Effector CD4-positive, alpha-beta T cell (primary cell): ENCODE data around the gene TMBIM4.

ENCODE experiments used
- DNase-seq: peaks from one replicate; pipeline ENCODE4 v3.0.0-alpha.2; 2020

The TMBIM4 gene

DNA sequence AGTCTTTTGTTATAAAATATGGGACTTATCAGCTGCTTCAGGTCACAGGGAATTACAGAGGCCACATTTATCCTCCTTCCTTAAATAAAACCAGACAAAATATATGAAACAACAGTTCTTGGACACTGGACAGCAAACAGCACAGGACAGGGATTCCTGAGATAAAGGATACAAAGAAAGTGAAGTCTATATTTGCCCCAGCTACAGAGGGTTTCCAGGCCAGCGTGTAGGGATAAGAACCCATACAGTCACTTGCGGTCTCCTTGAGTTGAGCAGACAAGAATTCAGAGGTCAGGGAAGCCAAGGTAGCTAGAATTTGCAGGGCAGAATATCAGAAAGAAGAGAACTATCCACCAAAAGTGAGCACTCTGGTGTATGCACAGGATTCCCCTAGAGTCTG is 30.5 kb downstream of the TMBIM4 start:
- DNase-seq = no peak

DNA sequence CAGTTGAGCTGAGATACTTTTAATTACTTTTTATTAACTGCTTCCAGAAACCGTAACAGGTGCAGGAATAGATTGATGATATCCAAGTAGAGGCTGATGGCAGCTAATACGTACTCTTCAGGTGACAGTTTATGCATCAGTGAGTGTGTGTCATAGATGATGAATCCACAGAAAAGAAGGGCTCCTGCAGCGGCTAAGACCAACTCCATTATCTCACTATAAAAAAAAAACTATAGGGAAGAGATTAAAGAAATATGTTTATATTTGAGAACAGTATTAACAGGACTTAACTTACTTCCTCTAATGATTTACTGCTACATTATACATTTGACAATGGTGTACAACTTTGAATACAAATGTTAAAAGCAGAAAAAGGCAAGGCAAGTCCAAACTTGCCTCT is 31.9 kb downstream of the TMBIM4 start:
- DNase-seq = no peak

DNA sequence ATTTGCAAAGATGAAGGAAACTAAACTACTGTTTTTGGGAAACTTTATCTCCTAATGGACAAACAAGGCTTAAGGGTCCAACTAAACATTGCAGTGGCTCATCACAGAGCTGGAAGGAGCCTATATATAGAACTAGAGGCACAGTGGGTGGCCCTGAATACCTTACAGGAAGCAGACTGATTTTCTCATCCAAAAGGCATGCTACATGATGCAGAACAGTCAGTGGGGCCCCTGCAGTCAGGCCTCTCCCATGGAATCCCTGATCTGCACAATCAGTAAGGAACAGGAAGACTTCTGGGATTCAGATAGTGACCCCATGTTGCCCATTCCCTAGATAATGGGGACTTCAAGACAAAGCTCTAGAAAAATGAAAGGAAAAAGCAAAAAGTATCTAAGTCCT is 37.4 kb downstream of the TMBIM4 start:
- no peak for DNase-seq

DNA sequence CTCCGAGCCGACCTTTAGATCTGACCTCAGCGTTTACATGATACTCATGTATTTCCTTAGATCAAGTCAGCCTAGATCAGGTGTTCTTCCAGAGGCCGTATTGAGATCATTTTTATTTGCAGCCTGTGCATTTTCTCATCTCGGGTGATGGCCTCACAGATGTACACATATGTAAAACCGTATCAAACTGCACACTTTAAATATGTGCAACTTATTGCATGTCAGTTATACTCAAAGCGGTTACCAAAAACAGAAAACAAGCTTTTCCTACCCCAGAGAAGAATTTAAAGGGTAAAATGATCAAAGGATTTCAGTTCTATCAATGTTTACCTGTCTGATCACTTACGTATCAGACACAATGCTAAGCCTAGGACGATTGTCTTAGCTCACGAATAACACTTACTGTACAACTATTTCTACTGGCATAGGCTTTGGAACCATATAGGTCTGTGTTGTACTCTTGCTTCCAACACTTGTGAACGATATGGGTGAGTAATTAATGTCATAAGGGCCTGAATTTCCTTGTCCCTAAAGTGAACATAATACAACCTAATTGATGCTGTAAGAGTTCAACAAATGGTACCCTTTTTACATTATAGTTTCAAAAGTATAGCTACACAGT is 38.6 kb downstream of the TMBIM4 start:
- DNase-seq = no peak

DNA sequence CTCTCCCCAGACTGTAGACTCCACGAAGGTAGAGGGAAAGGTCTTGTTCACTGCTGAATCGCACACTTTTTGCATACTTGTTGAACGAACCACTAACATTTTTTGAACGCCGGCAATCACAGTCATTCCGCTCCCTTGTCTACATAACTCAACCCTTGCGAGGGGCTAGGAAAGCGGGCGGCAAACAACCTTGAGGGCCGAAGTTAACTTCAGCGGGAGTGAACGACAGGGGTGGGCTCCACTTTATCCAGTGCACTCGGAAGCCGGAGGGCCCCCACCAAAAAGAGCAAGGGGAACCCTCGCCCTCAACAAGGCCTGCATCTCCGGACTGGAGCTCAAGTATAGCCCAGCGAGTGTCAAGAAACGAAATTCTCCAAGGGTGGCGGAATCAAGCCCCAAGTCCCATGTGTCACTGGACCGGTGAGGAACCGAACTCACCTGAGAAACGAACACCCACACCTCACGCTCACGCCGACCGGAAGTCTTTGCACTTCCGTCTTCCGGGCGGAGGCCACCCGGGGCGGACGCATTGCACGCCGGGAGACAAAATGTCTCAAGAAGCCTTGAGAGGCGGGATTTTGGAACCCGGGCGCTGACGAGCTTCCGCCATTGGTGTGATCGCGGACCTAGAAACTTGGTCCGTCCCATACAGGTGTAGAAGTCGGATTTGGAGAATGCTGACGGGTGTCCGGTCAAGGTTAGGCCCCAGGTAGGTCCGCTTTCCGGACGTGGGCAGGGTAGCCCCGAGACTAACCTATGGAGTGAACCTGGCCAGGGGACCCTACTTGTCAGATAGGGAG is 39.3 kb downstream of the TMBIM4 start, which contains the start of gene LLPH:
Gene LLPH (minus strand): TSS at position 484 of the 800 bp plus-strand sequence. CDS start 1,644 bp downstream, outside the sequence.
- DNase-seq = peak; percentile 83

DNA sequence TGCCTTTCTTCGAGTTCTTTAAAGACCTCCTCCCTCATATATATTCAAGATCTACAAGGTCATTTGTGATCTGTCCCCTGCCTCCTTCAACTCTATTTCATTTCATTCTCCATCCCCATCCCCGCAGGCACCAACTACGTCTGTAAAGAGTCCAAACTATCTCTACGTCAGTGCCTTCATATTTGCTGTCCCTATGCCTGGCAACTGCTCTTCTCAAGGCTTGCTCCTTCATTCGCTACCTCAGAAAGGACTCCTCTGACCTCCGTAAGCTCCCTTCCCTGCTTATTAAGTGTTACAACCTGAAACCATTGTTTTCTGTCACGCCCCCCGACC is 39.9 kb downstream of the TMBIM4 start:
- no peak for DNase-seq

DNA sequence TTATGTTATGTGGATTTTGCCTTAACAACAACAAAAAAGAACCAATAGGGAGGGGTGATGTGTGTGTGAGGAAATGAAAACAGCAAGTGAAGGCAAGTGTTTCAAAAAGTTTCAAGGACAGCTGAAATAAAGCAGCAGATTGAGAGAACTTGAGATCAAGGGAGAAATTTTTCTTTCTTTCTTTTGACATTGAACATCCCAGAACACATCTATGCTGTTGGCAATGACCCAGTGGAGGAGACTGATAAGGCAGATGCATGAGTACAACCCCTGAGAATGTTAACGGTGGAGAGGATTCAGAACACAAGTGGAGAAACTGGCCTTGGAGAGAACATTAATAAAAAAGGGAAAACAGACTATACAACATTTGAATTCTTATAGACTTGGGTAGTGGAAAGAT is 42.1 kb downstream of the TMBIM4 start:
- DNase-seq = no peak

DNA sequence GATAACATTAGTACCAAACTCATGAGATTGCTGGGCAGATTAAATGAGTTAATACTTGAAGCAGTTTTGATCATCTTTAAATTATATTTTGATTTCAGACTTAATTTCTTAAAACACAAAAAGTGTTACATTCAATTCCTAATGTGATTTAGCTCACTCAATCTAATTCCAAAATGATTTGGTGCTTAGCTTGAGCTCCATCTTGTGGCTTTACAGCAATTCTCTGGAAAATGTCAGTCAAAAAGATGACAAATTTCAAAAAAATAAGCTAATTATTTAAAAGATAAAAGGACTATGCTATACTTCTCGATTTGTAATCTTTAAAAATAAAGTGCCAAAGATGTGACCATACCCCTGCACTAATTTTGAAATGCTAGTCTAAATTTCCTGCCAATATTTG is 49.3 kb downstream of the TMBIM4 start:
- no peak for DNase-seq

DNA sequence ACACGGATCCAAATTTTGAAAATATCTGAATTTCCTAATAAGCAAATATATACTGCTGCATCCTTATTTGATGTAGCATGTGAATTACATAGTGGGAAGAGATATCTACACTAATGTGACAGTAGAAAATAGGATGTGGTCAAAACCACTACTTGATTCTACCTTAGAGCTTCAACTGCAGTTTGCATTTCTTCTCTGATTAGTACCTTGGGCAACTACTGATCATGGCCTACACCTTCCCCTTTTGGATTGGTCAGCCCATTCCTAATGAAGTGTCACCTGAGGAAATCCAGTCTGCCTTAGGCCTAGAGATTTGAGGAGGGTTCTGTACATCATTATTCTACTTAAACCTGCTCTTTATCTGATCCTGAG is 49.9 kb downstream of the TMBIM4 start:
- DNase-seq = no peak

DNA sequence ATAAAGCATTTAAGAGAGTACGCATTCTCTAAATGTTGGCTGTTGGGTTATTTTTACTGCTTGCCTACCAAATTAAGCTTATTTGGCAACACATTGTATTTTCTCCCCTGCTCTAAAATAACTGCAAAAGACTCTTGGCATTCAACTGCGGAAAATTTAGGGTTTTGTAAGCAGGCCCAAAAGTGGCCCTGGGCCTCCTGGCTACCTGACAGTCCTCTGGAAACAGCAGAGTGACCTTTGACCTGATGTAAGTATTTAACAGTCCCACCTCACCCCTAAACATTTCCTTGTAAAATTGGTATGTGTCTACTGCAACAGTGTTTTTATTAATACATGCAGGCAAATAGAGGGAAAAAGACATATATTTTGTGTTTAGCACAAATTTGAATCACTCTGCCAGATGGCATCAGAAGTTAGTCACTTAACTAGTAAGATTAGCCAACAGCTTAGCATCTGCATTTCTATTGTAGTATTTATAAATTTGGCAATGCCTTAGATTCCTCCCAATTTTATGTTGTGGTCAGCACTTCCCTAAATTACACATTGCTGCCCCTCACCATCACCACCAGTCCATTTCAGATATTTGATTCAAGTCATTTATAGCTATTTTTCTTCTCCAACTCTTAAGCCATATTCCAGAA is 50.4 kb downstream of the TMBIM4 start:
- no peak for DNase-seq

DNA sequence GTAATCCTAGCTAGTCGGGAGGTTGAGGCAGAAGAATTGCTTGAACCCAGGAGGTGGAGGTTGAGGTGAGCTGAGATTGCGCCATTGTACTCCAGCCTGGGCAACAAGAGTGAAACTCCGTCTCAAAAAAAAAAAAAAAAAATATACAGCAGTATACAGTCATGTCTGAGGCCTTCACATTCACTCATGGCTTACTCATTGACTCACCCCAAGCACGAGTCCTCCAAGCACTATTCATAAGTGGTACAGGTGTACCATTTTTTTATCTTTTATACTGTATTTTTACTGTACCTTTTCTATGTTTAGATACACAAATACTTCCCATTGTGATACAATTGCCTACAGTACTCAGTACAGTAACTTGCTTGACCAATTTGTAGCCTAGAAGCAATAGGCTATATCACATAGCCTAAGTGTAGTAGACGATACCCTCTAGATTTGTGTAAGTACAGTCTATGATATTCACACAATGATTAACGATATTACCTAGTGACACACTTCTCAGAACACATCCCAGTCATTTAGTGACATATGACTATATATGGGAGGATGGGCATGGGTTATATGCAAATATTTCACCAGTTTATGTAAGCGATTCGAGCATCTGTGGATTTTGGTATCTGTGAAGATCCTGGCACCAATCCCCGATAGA is 51.4 kb downstream of the TMBIM4 start:
- no peak for DNase-seq

DNA sequence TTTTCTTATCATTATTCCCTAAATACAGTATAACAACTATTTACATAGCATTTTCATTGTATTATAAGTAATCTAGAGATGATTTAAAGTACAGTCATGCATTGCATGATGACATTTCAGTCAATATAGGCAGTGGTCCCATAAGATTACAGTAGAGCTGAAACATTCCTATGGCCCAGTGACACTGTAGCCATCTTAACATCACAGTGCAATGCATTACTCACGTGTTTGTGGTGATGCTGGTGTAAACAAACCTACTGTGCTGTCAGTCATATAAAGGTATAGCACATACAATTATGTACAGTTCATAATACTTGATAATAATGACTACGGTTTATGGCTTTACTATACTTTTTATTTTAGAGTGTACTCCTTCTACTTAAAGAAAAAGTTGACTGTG is 52.6 kb downstream of the TMBIM4 start:
- no peak for DNase-seq

DNA sequence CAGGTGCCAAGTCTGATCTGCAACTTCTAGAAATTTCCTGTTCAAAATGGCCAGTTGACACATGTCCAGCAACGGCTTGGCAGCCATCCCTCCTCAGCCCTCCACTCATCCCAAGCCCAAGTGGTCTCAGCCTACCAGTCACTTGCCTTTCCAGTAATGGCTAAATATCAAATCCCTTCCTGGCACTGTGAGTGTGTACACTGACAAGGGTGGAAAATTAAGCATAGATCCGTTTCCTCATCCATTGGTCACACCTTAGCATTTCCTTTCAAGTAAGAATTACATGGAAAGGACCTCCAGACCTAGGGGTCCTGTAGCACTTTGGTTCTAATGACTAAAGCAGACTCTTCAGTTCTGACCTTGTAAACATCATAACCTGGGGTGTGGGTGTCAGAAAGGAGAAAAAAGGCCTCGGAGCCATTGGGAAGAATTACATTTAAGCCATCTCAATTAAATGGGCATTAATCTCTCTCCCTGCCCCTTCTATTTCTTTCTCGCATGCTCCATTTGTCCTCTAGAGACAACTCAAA is 54.7 kb downstream of the TMBIM4 start:
- DNase-seq = no peak

DNA sequence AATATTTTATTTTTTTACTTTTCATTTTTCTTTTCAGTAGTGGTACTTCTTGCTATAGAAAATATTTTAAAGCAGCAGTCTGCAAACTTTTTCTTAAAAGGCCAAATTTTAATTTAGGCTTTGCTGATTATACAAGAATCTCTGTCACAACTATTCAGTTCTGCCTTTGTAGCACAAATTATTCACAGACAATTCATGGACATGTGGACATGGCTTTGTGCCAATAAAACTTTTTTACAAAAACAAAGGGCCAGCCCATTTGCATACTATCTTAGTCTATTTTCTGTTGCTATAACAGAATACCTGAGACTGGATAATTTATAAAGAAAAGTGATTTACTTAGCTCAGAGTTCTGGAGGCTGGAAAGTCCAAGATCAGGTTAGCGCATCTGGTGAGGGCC is 56.3 kb downstream of the TMBIM4 start:
- no peak for DNase-seq

DNA sequence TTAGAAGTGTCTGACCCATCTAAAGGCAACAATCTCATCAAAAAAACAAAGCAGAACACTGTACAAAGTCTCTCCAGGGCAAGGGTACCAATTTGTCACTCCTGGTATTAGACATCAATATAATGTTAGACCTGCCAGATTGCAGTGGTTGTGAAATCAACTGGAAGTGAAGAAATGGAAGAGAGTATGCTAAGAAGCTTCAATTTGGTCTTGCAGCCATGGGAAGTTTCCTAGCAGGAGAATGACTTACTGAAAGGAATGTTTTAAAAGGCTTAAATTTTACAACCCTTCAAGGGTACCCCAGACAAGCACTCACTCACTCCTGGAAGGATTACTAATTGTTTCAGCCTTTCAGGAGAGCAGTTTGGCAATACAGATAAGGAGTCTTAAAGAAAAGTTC is 58.2 kb downstream of the TMBIM4 start:
- DNase-seq = no peak

DNA sequence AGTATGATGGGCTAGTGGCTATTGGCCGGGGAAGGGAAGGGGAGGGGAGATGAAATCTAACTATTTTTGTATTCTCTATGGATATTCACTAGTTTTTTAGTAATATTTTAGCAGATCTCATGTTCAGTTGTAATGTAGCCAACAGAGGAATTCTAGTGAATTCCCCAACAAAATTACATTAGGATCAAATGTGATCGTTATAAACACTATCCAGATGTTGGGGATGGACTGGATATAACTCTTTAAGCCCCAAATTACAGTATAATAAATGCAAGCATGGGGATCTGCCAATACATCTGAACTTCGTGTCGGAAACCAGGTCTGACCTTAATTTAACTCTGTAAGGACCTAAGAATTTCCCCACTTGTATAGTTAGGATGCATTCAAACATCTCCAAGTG is 60.7 kb downstream of the TMBIM4 start:
- DNase-seq = no peak

DNA sequence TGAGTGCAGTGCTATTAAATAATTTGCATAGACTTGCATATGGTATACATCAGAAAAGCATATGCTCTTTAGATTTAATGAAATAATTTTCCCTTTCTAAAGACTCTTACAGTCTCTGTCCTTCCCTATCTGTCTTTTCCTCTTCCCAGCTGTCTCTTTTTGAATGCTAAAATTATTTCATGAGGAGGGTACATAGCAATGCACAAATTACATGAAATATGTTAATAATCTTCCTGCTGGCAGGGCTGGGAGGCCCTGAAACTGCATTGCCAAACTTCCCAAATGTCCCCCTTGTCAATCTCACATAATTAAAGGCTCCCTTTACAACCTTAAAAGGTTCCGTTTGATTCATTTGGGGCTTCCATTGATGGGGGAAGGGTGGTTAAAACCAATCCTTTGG is 61.4 kb downstream of the TMBIM4 start:
- no peak for DNase-seq

DNA sequence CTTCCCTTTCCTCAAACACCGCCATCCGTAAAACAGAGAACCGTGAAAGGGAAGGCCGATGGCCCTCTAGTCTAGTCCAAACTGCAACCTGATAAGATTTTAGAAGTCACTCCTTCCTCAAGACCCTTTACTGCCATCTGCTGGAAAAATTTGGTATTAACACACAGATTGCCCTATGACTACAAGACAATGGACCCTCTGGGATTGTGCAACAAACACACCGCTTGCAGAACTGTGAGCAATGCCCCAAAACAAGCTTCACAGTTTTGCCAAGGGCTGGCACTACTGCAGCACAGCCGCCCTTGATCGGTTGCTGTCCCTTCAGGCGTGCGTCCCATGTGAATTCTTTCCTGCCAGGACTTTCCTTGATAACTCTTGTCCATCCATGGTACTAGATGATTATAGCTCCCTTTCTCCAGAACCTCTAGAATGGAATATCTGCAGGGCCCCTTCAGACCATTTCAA is 62.3 kb downstream of the TMBIM4 start:
- peak; percentile 55 for DNase-seq

DNA sequence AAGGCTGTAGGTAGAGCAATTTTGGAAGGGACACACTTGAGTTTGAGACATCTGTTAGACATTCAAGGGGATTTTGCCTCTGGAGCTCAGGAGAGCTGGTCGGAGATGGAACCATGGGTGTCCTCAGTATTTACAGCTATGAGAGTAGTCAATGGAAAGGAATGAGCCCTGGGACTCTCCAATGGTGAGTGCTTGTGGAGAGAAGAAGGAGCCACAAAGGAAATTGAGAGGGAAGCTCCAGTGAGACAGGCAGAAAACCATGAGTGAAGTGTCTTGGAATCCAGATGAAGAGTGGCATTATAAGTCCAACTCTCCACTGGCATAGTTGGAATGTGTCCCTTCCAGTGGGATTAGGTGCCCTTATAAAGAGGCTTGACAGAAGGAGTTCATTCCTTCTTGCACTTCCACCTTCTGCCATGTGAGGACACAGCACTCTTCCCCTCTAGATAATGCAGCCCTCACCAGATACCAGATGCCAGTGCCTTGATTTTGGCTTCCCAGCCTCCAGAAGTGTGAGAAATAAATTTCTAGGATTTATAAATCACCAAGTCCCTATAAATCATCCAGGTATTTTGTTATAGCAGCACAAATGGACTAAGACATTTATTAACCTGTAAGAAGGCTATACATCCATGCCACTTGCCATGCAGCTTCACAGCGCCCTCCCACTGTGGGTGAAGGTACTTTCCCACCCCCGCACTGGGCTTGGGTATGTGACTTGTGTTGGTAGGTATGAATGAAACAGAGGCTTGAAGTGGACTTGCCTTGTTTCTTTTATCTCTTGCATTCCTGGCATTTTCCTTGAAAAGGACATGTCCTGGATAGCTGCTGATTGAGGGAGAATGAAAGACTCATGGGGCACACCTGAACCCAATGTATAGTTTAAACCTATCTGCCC is 66.5 kb downstream of the TMBIM4 start:
- no peak for DNase-seq

DNA sequence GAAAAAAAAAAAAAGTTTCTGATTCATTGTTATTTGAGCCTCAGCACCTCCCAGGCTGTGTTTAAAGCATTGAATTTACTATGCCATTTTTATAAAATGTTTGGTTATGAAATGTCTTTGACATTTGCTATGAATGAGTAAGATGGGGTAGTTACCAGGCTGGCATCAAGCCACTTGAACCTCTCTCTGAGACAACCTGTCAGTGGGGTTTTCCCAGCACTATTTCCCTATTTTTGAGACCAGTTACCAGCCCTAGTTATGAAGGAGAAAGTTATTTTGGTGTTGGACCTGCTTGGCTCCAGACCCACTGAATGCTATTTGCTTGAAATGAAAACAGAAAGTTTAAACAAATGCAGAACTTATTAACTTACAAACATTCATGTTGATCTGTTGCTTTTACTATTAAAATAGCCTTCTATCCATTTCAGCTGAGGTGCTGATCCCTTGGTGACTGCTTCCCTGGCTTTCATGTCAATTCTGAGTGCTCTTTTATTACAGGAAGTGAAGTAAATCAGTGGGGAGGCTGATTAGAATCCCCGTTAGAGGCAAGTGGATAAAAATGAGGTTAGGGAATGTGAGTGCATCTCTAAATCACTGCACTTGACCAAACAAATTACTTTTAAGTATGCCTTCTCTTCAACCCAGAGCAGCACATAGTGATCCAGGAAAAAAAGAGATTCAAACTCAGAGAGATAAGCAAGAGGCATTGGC is 77.1 kb downstream of the TMBIM4 start:
- DNase-seq = no peak

DNA sequence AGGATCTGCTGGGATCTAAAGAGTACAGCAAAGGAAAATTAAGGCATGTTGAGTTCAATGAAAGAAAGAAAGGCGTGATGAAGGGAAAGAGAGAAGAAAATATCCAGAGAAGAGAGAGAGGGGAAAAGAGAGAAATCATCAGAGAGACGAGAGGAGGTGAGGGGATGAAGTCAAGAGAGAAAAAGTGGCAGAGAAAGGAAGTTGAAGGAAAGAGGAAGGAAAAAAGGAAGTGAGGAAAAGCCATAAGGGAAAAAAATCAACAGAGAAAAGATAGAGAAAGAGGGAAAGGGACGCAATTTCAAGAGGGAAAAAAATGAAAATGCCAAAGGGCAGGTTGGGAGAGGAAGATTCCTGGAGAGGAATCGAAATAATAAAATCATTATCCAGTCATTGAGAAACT is 79.6 kb downstream of the TMBIM4 start:
- DNase-seq = no peak
